ENCODE data around the gene AGPAT4. TPM values are rescaled to one million over a fixed set of nuclear protein-coding genes. Genes with fewer than 3 reads are reported as not detected.

Gene AGPAT4
- total RNA-seq, 2 experiments from 2014 or later: 0.95 to 1.3 TPM

DNA sequence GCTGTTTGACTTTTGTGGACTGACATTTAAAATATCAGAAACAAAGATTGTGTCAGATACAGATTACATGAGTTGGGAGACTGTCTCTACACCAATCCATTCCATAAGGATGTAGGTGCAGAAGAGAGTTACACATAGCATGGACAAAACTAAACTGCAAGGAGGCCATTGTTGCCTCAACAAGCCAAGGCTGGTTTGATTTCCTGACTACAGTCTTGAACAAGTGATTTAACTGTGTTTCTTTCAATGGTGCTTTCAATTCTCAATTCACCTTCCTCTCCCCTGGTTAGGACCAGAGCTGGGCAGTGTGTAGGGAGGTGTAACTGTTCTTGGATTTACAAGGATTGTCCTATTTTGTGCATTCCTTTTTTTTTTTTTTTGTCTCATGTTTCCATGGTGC is 82.2 kb downstream of the AGPAT4 start:
- no peaks in the 10 kb centered on the region for H3K36me3 ChIP-seq (ENCODE audit: insufficient read depth, low read length)
- no peaks in the 10 kb centered on the region for H3K9me3 ChIP-seq (ENCODE audit: low read length)
- no TSS peak for BruUV-seq (replicated peaks)
- H3K4me3 ChIP-seq (ENCODE audit: low read depth, low read length, poor library complexity, severe bottlenecking): no peak overlapping the region
- no peak overlapping the region for H2AFZ ChIP-seq (ENCODE audit: low read length)
- no peaks in the 10 kb centered on the region for H3K9me2 ChIP-seq (ENCODE audit: insufficient read depth, low read length)
- no peaks in the 10 kb centered on the region for H3K79me2 ChIP-seq (ENCODE audit: insufficient read depth, low read depth, low read length)
- POLR2A ChIA-PET: no interaction called here
- no peaks in the 10 kb centered on the region for H3K4me1 ChIP-seq (ENCODE audit: insufficient read depth, low read length, poor library complexity, severe bottlenecking)
- intact Hi-C loops (cut with micrococcal nuclease; ENCODE audit: unreplicated experiment): no loop called here
- H3K4me2 ChIP-seq (ENCODE audit: low read length): no peak overlapping the region
- no peak overlapping the region for H3K27ac ChIP-seq (ENCODE audit: low read depth, low read length, poor library complexity, severe bottlenecking)
- H4K20me1 ChIP-seq (ENCODE audit: insufficient read depth, low read length): no peaks in the 10 kb centered on the region
- TF ChIP-seq EZH2phosphoT487 (IDR thresholded peaks at IDR 0.05; ENCODE audit: borderline replicate concordance, low read depth, low read length): no peak
- TF ChIP-seq, protein P1, sequence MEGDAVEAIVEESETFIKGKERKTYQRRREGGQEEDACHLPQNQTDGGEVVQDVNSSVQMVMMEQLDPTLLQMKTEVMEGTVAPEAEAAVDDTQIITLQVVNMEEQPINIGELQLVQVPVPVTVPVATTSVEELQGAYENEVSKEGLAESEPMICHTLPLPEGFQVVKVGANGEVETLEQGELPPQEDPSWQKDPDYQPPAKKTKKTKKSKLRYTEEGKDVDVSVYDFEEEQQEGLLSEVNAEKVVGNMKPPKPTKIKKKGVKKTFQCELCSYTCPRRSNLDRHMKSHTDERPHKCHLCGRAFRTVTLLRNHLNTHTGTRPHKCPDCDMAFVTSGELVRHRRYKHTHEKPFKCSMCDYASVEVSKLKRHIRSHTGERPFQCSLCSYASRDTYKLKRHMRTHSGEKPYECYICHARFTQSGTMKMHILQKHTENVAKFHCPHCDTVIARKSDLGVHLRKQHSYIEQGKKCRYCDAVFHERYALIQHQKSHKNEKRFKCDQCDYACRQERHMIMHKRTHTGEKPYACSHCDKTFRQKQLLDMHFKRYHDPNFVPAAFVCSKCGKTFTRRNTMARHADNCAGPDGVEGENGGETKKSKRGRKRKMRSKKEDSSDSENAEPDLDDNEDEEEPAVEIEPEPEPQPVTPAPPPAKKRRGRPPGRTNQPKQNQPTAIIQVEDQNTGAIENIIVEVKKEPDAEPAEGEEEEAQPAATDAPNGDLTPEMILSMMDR (conservative IDR thresholded peaks at IDR 0.05; ENCODE audit: low read length): no peak
- no peak for DNase-seq (ENCODE audit: low spot score)
- CTCF ChIA-PET (ENCODE audit: unreplicated experiment): no interaction called here

DNA sequence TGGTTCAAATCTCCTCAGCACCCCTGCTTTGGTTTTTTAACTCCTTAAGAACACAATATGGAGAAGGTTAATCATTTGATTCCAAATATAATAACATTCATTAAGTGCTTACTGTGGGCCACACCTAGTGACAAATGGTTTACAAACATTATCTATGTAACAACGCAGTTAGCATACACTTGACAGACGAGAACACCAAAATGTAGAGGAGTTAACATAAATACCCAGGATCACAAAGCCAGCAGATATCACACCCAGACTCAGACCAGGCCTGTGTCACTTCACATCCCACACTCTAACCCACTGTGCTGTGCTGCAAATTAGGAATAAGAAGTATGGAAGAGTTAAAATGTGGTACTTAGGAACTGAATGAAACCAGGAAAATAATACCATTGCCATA is 82.9 kb downstream of the AGPAT4 start:
- Histone ChIP-seq H3K4me2 (ENCODE audit: low read length) (no peak overlapping the region), H2AFZ (ENCODE audit: low read length) (no peak overlapping the region), H3K4me1 (ENCODE audit: insufficient read depth, low read length, poor library complexity, severe bottlenecking) (no peaks in the 10 kb centered on the region), H3K79me2 (ENCODE audit: insufficient read depth, low read depth, low read length) (no peaks in the 10 kb centered on the region), H4K20me1 (ENCODE audit: insufficient read depth, low read length) (no peaks in the 10 kb centered on the region), H3K9me2 (ENCODE audit: insufficient read depth, low read length) (no peaks in the 10 kb centered on the region), H3K27ac (ENCODE audit: low read depth, low read length, poor library complexity, severe bottlenecking) (no peak overlapping the region), H3K4me3 (ENCODE audit: low read depth, low read length, poor library complexity, severe bottlenecking) (no peak overlapping the region), H3K9me3 (ENCODE audit: low read length) (no peaks in the 10 kb centered on the region), H3K36me3 (ENCODE audit: insufficient read depth, low read length) (no peaks in the 10 kb centered on the region)
- CTCF ChIA-PET (ENCODE audit: unreplicated experiment): no interaction called here
- DNase-seq (ENCODE audit: low spot score): no peak
- intact Hi-C loops (cut with micrococcal nuclease; ENCODE audit: unreplicated experiment): no loop called here
- POLR2A ChIA-PET: no interaction called here
- no TSS peak for BruUV-seq (replicated peaks)
- TF ChIP-seq EZH2phosphoT487 (IDR thresholded peaks at IDR 0.05; ENCODE audit: borderline replicate concordance, low read depth, low read length): no peak
- TF ChIP-seq, protein P1 (conservative IDR thresholded peaks at IDR 0.05; ENCODE audit: low read length): no peak

DNA sequence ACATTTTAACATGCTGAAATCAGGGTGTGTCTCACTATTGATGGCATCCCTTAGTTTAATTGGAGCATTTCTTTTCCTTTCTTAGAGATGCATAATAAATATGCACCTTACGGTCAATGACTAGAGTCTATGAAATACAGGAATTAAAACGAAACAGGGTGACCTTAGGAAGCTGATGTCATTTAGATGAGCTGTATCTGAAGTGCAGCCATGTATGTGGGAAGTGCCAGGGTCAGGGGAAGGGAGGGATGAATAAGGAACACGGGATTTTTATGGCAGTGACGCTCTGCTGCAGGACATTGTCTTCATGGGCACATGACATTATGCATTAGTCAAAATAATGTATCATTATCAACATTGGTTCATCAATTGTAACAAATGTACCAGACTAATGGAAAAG is 84.0 kb downstream of the AGPAT4 start:
- BruUV-seq (replicated peaks): no TSS peak
- Histone ChIP-seq H3K9me3 (ENCODE audit: low read length) (no peaks in the 10 kb centered on the region), H3K4me2 (ENCODE audit: low read length) (no peak overlapping the region), H3K4me3 (ENCODE audit: low read depth, low read length, poor library complexity, severe bottlenecking) (no peak overlapping the region), H2AFZ (ENCODE audit: low read length) (no peak overlapping the region), H3K9me2 (ENCODE audit: insufficient read depth, low read length) (no peaks in the 10 kb centered on the region), H4K20me1 (ENCODE audit: insufficient read depth, low read length) (no peaks in the 10 kb centered on the region), H3K27ac (ENCODE audit: low read depth, low read length, poor library complexity, severe bottlenecking) (no peak overlapping the region), H3K79me2 (ENCODE audit: insufficient read depth, low read depth, low read length) (no peaks in the 10 kb centered on the region), H3K4me1 (ENCODE audit: insufficient read depth, low read length, poor library complexity, severe bottlenecking) (no peaks in the 10 kb centered on the region), H3K36me3 (ENCODE audit: insufficient read depth, low read length) (no peaks in the 10 kb centered on the region)
- ChIA-PET POLR2A (interaction anchor here (0.6 kb wide), 1 partner anchor 64 kb away, joined by 3 read pairs; no protein-coding TSS in a partner anchor), CTCF (ENCODE audit: unreplicated experiment) (no interaction called here)
- intact Hi-C loops (cut with micrococcal nuclease; ENCODE audit: unreplicated experiment): no loop called here
- DNase-seq (ENCODE audit: low spot score): no peak
- TF ChIP-seq, protein P1 (conservative IDR thresholded peaks at IDR 0.05; ENCODE audit: low read length): no peak
- TF ChIP-seq EZH2phosphoT487 (IDR thresholded peaks at IDR 0.05; ENCODE audit: borderline replicate concordance, low read depth, low read length): no peak
